NB4 (cell line): ENCODE data around the gene OVCA2.

Experiments used
- POLR2A ChIP-seq: IDR thresholded peaks from 2 replicates; pipeline ENCODE4 v1.6.1; 2011; ENCODE audit warnings: mild to moderate bottlenecking; ENCODE audit not compliant: insufficient read length; ENCODE audit errors: extremely low read depth
- TF ChIP-seq, protein P1 (sequence below): IDR thresholded peaks from one replicate; pipeline ENCODE4 v1.5.1; 2012; ENCODE audit warnings: low read depth, low read length

DNA sequence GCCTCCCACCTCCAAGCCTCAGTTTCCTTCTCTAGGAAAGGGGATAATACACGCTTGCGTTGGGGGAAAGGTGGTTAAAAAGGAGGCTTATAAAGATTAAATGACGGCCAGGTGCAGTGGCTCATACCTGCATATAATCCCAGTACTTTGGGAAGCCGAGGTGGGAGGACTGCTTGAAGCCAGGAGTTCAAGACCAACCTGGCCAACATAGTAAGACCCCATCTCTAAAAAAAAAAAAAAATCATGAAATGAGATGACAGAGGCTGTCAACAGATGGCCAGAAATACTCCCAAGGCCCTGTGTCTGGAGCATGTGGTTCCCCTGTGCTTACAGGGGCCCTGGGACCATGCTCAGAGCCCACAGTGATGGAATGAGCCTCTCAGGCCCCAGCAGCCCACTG is 47.1 kb upstream of the OVCA2 start:
- TF ChIP-seq, protein P1, sequence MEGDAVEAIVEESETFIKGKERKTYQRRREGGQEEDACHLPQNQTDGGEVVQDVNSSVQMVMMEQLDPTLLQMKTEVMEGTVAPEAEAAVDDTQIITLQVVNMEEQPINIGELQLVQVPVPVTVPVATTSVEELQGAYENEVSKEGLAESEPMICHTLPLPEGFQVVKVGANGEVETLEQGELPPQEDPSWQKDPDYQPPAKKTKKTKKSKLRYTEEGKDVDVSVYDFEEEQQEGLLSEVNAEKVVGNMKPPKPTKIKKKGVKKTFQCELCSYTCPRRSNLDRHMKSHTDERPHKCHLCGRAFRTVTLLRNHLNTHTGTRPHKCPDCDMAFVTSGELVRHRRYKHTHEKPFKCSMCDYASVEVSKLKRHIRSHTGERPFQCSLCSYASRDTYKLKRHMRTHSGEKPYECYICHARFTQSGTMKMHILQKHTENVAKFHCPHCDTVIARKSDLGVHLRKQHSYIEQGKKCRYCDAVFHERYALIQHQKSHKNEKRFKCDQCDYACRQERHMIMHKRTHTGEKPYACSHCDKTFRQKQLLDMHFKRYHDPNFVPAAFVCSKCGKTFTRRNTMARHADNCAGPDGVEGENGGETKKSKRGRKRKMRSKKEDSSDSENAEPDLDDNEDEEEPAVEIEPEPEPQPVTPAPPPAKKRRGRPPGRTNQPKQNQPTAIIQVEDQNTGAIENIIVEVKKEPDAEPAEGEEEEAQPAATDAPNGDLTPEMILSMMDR: no peak
- no peak for TF ChIP-seq POLR2A
